Lung (tissue), 12 donors: ENCODE results near the gene PPP2R2C. TPM values are rescaled to one million over a fixed set of nuclear protein-coding genes. Genes with fewer than 3 reads are reported as not detected.

Source experiments
- ATAC-seq: fragments of 200-7000 bp; cut with Tn5 transposase; one replicate; pipeline ENCODE4 v1.9.1; 2020; ENCODE audit warnings: moderate number of reproducible peaks; ENCODE audit not compliant: insufficient read depth, low FRiP score
- DNase-seq, 3 donors: peaks; one replicate each; pipeline ENCODE4 v3.0.0-alpha.2; 2013 to 2017
- H3K27ac ChIP-seq, 2 donors: one replicate each; pipeline ENCODE4 v1.5.1; 2013; ENCODE audit warnings: mild to moderate bottlenecking in 2 of 2, moderate library complexity in 2 of 2, control low read depth in 1 of 2, inconsistent platforms in 1 of 2, low read depth in 1 of 2, low read length in 1 of 2
- H3K27me3 ChIP-seq, 3 donors: one replicate each; pipeline ENCODE4 v1.5.1; 2013; ENCODE audit warnings: low read length in 2 of 3; ENCODE audit not compliant: control insufficient read depth in 3 of 3, insufficient read depth in 3 of 3
- H3K36me3 ChIP-seq, 4 donors: one replicate each; pipeline ENCODE4 v1.5.1; 2013; ENCODE audit warnings: low read length in 4 of 4, mild to moderate bottlenecking in 1 of 4, moderate library complexity in 1 of 4; ENCODE audit not compliant: control insufficient read depth in 4 of 4, insufficient read depth in 4 of 4
- H3K4me1 ChIP-seq, 5 donors: one replicate each; pipeline ENCODE4 v1.5.1; 2013; ENCODE audit warnings: low read length in 5 of 5, mild to moderate bottlenecking in 2 of 5, moderate library complexity in 1 of 5; ENCODE audit not compliant: control insufficient read depth in 5 of 5, insufficient read depth in 5 of 5
- H3K4me3 ChIP-seq: one replicate; pipeline ENCODE4 v1.5.1; 2013; ENCODE audit warnings: mild to moderate bottlenecking, control low read depth, moderate library complexity
- H3K9ac ChIP-seq, 2 donors: one replicate each; pipeline ENCODE4 v1.5.1; 2013; ENCODE audit warnings: low read length in 2 of 2, control low read depth in 1 of 2; ENCODE audit not compliant: insufficient read depth in 1 of 2
- H3K9me3 ChIP-seq, 4 donors: one replicate each; pipeline ENCODE4 v1.5.1; 2013; ENCODE audit warnings: low read length in 3 of 4, mild to moderate bottlenecking in 1 of 4, moderate library complexity in 1 of 4; ENCODE audit not compliant: control insufficient read depth in 4 of 4, insufficient read depth in 3 of 4
- CTCF ChIP-seq: IDR thresholded peaks from 2 replicates; pipeline ENCODE4 v1.5.1; 2012; ENCODE audit warnings: mild to moderate bottlenecking; ENCODE audit errors: control extremely low read depth, extremely low read depth
- WGBS, 2 donors: extraction: QIAGEN DNeasy Blood & Tissue Kit; methylation state at CpG; one replicate each; pipeline ENCODE4 v1.1.7; 2013; 5-methylcytosine and 5-hydroxymethylcytosine counted together
- polyA plus RNA-seq, 2 donors: library from polyadenylated mRNA; stranded (reverse); fragments of 200-250 nt; gene quantifications; one replicate each; pipeline ENCODE4 v1.2.1, GENCODE V29; 2013
- total RNA-seq, 2 donors: library from RNA; depleted of rRNA in 1 of 2; stranded (reverse); fragments of >200 nt in 1 of 2; gene quantifications; one replicate each; pipeline ENCODE4 v1.2.1, GENCODE V29; 2014 to 2021
- donor health status: control.
- donor health status: control.
- donor health status: Bipolar disorder and iron deficiency.
- donor health status: healthy.
- donor health status: DM: yes; HTN: yes; CAD: no.

The PPP2R2C gene
- total and polyA plus RNA-seq, 4 donors, result 0.03 to 0.57 (median 0.04) TPM

DNA sequence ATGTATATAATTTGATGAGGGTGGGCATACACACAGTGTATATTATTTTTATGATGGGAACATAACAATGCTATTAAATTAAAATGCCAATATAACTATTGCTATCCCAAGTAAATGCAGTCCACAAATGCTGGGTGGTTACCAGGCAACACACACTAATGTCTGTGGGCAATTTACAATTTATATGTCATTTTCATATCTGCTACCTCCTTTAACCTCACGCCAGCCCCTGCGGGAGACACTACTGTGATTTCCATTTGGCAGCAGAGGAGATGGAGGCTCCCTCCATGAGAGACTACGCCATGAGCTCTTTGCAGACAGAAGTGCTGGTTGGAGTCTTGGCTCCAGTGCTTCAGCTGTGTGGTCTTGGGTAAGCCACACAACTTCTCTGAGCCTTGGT, 87.9 kb downstream of the PPP2R2C start:
- DNase-seq (no peak), ATAC-seq (no peak)
- WGBS, 2 donors, result 71 to 96% methylated on average over 3 of the region's 3 CpGs
- Histone ChIP-seq H3K9ac (no peak overlapping the region), H3K4me1 (peaks cover 0 to 3% (median 0%) of the 10 kb centered on the region in 5 donors), H3K27me3 (peaks cover 4 to 30% (median 6%) of the 10 kb centered on the region in 3 donors), H3K27ac (no peak overlapping the region), H3K4me3 (no peak overlapping the region), H3K9me3 (peaks cover 0 to 2% (median 0%) of the 10 kb centered on the region in 4 donors), H3K36me3 (no peaks in the 10 kb centered on the region)
- no peak for TF ChIP-seq CTCF

GRCh38 chr4:6383929-6384328, 88.5 kb downstream of the PPP2R2C start:
- Histone ChIP-seq H3K4me3 (no peak overlapping the region), H3K36me3 (no peaks in the 10 kb centered on the region), H3K9ac (no peak overlapping the region), H3K9me3 (peaks cover 0 to under 1% (median 0%) of the 10 kb centered on the region in 4 donors), H3K4me1 (peaks cover 0 to 3% (median 0%) of the 10 kb centered on the region in 5 donors), H3K27ac (no peak overlapping the region), H3K27me3 (peaks cover 4 to 30% (median 6%) of the 10 kb centered on the region in 3 donors)
- ATAC-seq (no peak), DNase-seq (no peak)
- TF ChIP-seq CTCF, result no peak
- 62 to 76% methylated on average over 9 of the region's 9 CpGs for WGBS, 2 donors

GRCh38 chr4:6383009-6383404, 89.4 kb downstream of the PPP2R2C start:
- H3K27me3 ChIP-seq, result peaks cover 4 to 33% (median 7%) of the 10 kb centered on the region in 3 donors
- no peak overlapping the region for H3K4me3 ChIP-seq
- no peak for DNase-seq
- H3K4me1 ChIP-seq, result peaks cover 0 to 3% (median 0%) of the 10 kb centered on the region in 5 donors
- no peak for ATAC-seq
- H3K9me3 ChIP-seq, result no peaks in the 10 kb centered on the region
- H3K9ac ChIP-seq, result no peak overlapping the region
- H3K36me3 ChIP-seq, result no peaks in the 10 kb centered on the region
- no peak overlapping the region for H3K27ac ChIP-seq
- WGBS, 2 donors, result 81 to 82% methylated on average over 10 of the region's 10 CpGs
- no peak for TF ChIP-seq CTCF

- TF ChIP-seq CTCF, result no peak
- WGBS, 2 donors, result 86 to 88% methylated on average over 4 of the region's 4 CpGs
- ATAC-seq (no peak), DNase-seq (no peak)
- Histone ChIP-seq H3K9ac (no peak overlapping the region), H3K36me3 (no peaks in the 10 kb centered on the region), H3K27ac (no peak overlapping the region), H3K27me3 (peaks cover 4 to 36% (median 7%) of the 10 kb centered on the region in 3 donors), H3K4me3 (no peak overlapping the region), H3K4me1 (peaks cover 0 to 3% (median 0%) of the 10 kb centered on the region in 5 donors), H3K9me3 (no peaks in the 10 kb centered on the region)
Measured at GRCh38 chr4:6381571-6382123, 90.8 kb downstream of the PPP2R2C start.
